Fibroblast of lung (primary cell): ENCODE measurements around the gene GRIK1. TPM values are rescaled to one million over a fixed set of nuclear protein-coding genes. Genes with fewer than 3 reads are reported as not detected.

Experiments used
- DNase-seq, 2 donors: peaks; one replicate each; pipeline versions ENCODE4 v3.0.0 to v3.0.0-alpha.2; 2010; ENCODE audit warnings: low read depth in 2 of 2
- H2AFZ ChIP-seq: 2 replicates; pipeline ENCODE4 v1.5.1; 2012; ENCODE audit warnings: low read length, control low read depth, inconsistent platforms
- H3K27ac ChIP-seq: 2 replicates; pipeline ENCODE4 v1.5.1; 2011; ENCODE audit warnings: low read length, control low read depth; ENCODE audit not compliant: insufficient read depth
- H3K27me3 ChIP-seq: 2 replicates; pipeline ENCODE4 v1.5.1; 2011; ENCODE audit warnings: mild to moderate bottlenecking, low read length; ENCODE audit not compliant: control insufficient read depth, insufficient read depth
- H3K36me3 ChIP-seq: 2 replicates; pipeline ENCODE4 v1.5.1; 2011; ENCODE audit warnings: low read length; ENCODE audit not compliant: control insufficient read depth, insufficient read depth
- H3K4me1 ChIP-seq: 2 replicates; pipeline ENCODE4 v1.5.1; 2011; ENCODE audit warnings: low read length; ENCODE audit not compliant: control insufficient read depth, insufficient read depth; ENCODE audit errors: extremely low read depth
- H3K4me2 ChIP-seq: 2 replicates; pipeline ENCODE4 v1.5.1; 2011; ENCODE audit warnings: low read length, control low read depth; ENCODE audit not compliant: insufficient read depth; ENCODE audit errors: extremely low read depth
- H3K4me3 ChIP-seq, 4 experiments: fragments of 200-600 bp in 1 of 4; sonication (generic) in 1 of 4; replicated peaks in 1 of 4; 2 replicates each; pipeline ENCODE4 v1.5.1; 2011 to 2016; ENCODE audit warnings: low read length in 4 of 4, low read depth in 3 of 4, mild to moderate bottlenecking in 3 of 4, control low read depth in 2 of 4, inconsistent platforms in 1 of 4, mixed read lengths in 1 of 4; ENCODE audit not compliant: insufficient read depth in 1 of 4; ENCODE audit errors: control extremely low read depth in 1 of 4
- H3K79me2 ChIP-seq: 2 replicates; pipeline ENCODE4 v1.5.1; 2012; ENCODE audit warnings: mild to moderate bottlenecking, low read length, inconsistent platforms; ENCODE audit not compliant: control insufficient read depth, insufficient read depth
- H3K9ac ChIP-seq: 2 replicates; pipeline ENCODE4 v1.5.1; 2011; ENCODE audit warnings: mild to moderate bottlenecking, low read length, control low read depth; ENCODE audit not compliant: insufficient read depth
- H3K9me3 ChIP-seq: 2 replicates; pipeline ENCODE4 v1.5.1; 2012; ENCODE audit warnings: low read depth, low read length; ENCODE audit not compliant: control insufficient read depth, insufficient read depth
- H4K20me1 ChIP-seq: 2 replicates; pipeline ENCODE4 v1.5.1; 2011; ENCODE audit warnings: low read length; ENCODE audit not compliant: control insufficient read depth, insufficient read depth; ENCODE audit errors: extremely low read depth
- CTCF ChIP-seq, 2 donors: IDR thresholded peaks in 1 of 2; conservative IDR thresholded peaks in 1 of 2; 1 replicate in 1 of 2; 2 replicates in 1 of 2; pipeline ENCODE4 v1.5.1; 2011 to 2012; ENCODE audit warnings: low read length in 2 of 2, control low read depth in 1 of 2, inconsistent platforms in 1 of 2, low read depth in 1 of 2, mild to moderate bottlenecking in 1 of 2
- EZH2 ChIP-seq: IDR thresholded peaks from 2 replicates; pipeline ENCODE4 v1.5.1; 2012; ENCODE audit warnings: low read length, control low read depth, mild to moderate bottlenecking; ENCODE audit errors: missing control alignments
- polyA plus RNA-seq, 2 donors: library from polyadenylated mRNA; depleted of rRNA in 1 of 2; stranded (reverse) in 1 of 2; unstranded in 1 of 2; fragments of >200 nt; gene quantifications; 2 replicates each; pipeline ENCODE4 v1.2.1, GENCODE V29; 2011 to 2012; ENCODE audit warnings: missing spikeins in 1 of 2
- total RNA-seq: library from RNA; depleted of rRNA; stranded (reverse); fragments of >200 nt; gene quantifications from 2 replicates; pipeline ENCODE4 v1.2.1, GENCODE V29; 2014

GRIK1 gene
- total and polyA plus RNA-seq, 2 donors (not counting 1 experiment from before 2014, with no cell fraction given): not detected

DNA sequence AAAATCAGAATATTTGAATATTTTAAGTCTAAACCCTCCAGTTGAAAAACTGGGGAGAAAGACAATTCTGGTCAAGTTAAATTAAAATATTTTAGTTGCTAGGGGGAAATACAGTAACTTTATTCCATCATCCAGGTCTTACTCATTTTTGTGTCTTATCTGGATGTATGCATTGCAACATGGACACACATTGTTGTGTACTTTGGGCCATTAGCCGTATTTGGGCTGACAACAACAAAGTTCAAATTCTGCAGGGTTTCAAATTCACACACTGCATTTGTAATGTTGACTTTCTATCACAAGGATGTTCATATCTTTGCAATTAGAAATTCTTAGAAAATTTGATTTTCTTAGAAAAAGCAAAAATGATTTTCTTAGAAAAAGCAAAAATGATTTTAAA, 391.8 kb downstream of the GRIK1 start:
- Histone ChIP-seq H3K9ac (no peak overlapping the region), H3K9me3 (no peaks in the 10 kb centered on the region), H3K79me2 (no peaks in the 10 kb centered on the region), H2AFZ (no peak overlapping the region), H3K4me1 (no peaks in the 10 kb centered on the region), H3K4me3 (no peak overlapping the region), H3K27ac (no peak overlapping the region), H4K20me1 (no peaks in the 10 kb centered on the region), H3K4me2 (no peak overlapping the region), H3K27me3 (no peaks in the 10 kb centered on the region), H3K36me3 (no peaks in the 10 kb centered on the region)
- no peak for DNase-seq
- TF ChIP-seq CTCF (conservative IDR thresholded peaks at IDR 0.05 in 1 of 2, IDR thresholded peaks at IDR 0.05 in 1 of 2; ENCODE audit: low read depth in 1 of 2, low read length in 2 of 2): no peak
- TF ChIP-seq EZH2: no peak

DNA sequence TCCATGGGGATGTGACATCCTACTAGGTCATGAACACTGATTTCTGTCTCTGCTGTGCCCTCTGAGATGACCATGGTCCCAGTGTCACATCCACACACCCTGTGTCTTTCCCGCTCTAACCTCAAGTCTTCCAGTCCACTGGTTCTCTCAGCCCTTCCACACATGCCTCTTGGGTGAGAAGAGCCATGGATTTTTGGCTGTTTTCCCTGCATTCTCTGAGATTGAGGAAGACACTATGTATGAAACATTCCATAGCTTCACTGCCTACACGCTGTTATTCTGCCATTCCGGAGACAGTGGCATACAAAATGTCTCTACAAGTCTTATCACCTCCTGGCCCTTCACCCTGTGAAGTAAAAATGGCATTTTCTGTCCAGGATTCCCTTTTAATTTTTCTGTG, 393.7 kb downstream of the GRIK1 start:
- H3K36me3 ChIP-seq: no peaks in the 10 kb centered on the region
- no peaks in the 10 kb centered on the region for H3K79me2 ChIP-seq
- H3K4me1 ChIP-seq: no peaks in the 10 kb centered on the region
- H3K27me3 ChIP-seq: no peaks in the 10 kb centered on the region
- H3K4me3 ChIP-seq: no peak overlapping the region
- H2AFZ ChIP-seq: no peak overlapping the region
- no peaks in the 10 kb centered on the region for H4K20me1 ChIP-seq
- no peak overlapping the region for H3K27ac ChIP-seq
- no peak overlapping the region for H3K4me2 ChIP-seq
- no peaks in the 10 kb centered on the region for H3K9me3 ChIP-seq
- no peak for TF ChIP-seq EZH2
- TF ChIP-seq CTCF (conservative IDR thresholded peaks at IDR 0.05 in 1 of 2, IDR thresholded peaks at IDR 0.05 in 1 of 2; ENCODE audit: low read depth in 1 of 2, low read length in 2 of 2): no peak
- H3K9ac ChIP-seq: no peak overlapping the region
- peak in 1 of 2 donors; percentile 50 for DNase-seq

- no peak overlapping the region for H2AFZ ChIP-seq
- H3K27ac ChIP-seq: no peak overlapping the region
- H3K27me3 ChIP-seq: no peaks in the 10 kb centered on the region
- no peaks in the 10 kb centered on the region for H3K36me3 ChIP-seq
- no peaks in the 10 kb centered on the region for H3K4me1 ChIP-seq
- H4K20me1 ChIP-seq: no peaks in the 10 kb centered on the region
- no peaks in the 10 kb centered on the region for H3K9me3 ChIP-seq
- no peaks in the 10 kb centered on the region for H3K79me2 ChIP-seq
- no peak overlapping the region for H3K4me2 ChIP-seq
- TF ChIP-seq EZH2: no peak
- TF ChIP-seq CTCF (conservative IDR thresholded peaks at IDR 0.05 in 1 of 2, IDR thresholded peaks at IDR 0.05 in 1 of 2; ENCODE audit: low read depth in 1 of 2, low read length in 2 of 2): no peak
- peak in 1 of 2 donors; percentile 2 for DNase-seq
- no peak overlapping the region for H3K4me3 ChIP-seq
- no peak overlapping the region for H3K9ac ChIP-seq
Observed at GRCh38 chr21:29540289-29540688, 399.5 kb downstream of the GRIK1 start.
